Astrocyte of the cerebellum (primary cell): ENCODE results near the gene CNBD2.
"Not testable (repeated sequence)": the region's sequence is repeated elsewhere in the genome, so short reads cannot be mapped to it uniquely, and the experiment has no call there.

ENCODE experiments used
- DNase-seq: peaks from one replicate; pipeline ENCODE4 v3.0.0-alpha.2; 2011; ENCODE audit warnings: low read depth
- H3K4me3 ChIP-seq: 2 replicates; pipeline ENCODE4 v1.5.1; 2011; ENCODE audit warnings: mild to moderate bottlenecking, low read depth, low read length, moderate library complexity
- in situ Hi-C: cut with HindIII; loops from 2 replicates; pipeline ENCODE4 v1.10.0; 2017; ENCODE audit warnings: low sequenced_read_pairs
- TF ChIP-seq, protein P1 (sequence below): IDR thresholded peaks from 2 replicates; pipeline ENCODE4 v1.5.1; 2012; ENCODE audit warnings: low read length, low read depth, moderate library complexity, mild to moderate bottlenecking; ENCODE audit errors: missing control alignments

The CNBD2 gene

GRCh38 chr20:35954200-35954906, 14.0 kb upstream of the CNBD2 start, which contains the start of gene SCAND1:
Gene SCAND1, minus strand, starts transcription at chr20:35954502. Its CDS starts 218 bp downstream, at chr20:35954284.
- TF ChIP-seq, protein P1, sequence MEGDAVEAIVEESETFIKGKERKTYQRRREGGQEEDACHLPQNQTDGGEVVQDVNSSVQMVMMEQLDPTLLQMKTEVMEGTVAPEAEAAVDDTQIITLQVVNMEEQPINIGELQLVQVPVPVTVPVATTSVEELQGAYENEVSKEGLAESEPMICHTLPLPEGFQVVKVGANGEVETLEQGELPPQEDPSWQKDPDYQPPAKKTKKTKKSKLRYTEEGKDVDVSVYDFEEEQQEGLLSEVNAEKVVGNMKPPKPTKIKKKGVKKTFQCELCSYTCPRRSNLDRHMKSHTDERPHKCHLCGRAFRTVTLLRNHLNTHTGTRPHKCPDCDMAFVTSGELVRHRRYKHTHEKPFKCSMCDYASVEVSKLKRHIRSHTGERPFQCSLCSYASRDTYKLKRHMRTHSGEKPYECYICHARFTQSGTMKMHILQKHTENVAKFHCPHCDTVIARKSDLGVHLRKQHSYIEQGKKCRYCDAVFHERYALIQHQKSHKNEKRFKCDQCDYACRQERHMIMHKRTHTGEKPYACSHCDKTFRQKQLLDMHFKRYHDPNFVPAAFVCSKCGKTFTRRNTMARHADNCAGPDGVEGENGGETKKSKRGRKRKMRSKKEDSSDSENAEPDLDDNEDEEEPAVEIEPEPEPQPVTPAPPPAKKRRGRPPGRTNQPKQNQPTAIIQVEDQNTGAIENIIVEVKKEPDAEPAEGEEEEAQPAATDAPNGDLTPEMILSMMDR, result peak; percentile 98
- in situ Hi-C loops, result no loop called here
- DNase-seq, result peak; percentile 91

DNA sequence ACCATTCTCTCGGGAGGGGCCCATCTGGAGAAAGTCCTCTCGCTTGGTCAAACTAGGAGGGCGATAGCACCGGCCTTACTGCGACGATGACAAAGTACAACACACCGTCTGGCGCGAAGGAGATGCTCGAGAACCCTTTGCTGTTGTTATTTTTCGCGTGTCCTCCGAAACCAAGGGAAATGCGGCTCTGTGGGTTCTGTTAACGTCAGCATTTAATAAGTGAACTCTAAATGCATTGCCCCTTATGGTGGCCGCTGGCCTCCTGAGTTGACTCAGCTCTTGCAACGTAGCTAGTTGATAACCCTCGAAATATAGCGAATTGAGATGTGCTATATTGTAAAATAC, 13.5 kb upstream of the CNBD2 start:
- in situ Hi-C loops, result no loop called here
- peak overlapping the region; percentile 98 for H3K4me3 ChIP-seq
- DNase-seq, result no peak
- TF ChIP-seq, protein P1, result no peak

More at GRCh38 chr20:35954200-35954906, 14.0 kb upstream of the CNBD2 start, which contains the start of gene SCAND1:
- H3K4me3 ChIP-seq, result peak within 1 kb of the TSS; percentile 98

DNA sequence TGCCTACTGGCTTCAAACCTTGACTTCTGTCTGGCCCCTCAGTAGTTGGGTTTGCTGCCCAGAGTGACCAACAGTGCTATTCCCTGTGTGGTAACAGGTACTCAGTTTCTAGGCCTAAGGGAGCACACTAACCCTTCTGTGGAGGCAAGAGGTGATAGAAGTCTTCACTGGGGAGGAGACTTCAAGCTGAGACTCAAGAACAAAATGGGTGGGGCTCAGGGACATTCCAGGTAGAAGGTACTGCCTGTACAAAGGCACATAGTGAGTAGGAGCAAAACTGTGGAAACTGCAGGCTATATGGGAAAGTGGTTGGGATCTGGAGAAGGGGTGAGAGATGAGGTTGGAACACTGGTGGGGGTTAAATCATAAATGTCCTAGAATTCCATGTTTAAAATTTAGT, 11.8 kb upstream of the CNBD2 start:
- DNase-seq, result no peak
- in situ Hi-C loops, result no loop called here
- TF ChIP-seq, protein P1, result no peak
- H3K4me3 ChIP-seq, result no peak overlapping the region

- in situ Hi-C loops, H3K4me3 ChIP-seq, DNase-seq: not testable (repeated sequence)
Measured at GRCh38 chr20:35959291-35959690, 9.1 kb upstream of the CNBD2 start.

DNA sequence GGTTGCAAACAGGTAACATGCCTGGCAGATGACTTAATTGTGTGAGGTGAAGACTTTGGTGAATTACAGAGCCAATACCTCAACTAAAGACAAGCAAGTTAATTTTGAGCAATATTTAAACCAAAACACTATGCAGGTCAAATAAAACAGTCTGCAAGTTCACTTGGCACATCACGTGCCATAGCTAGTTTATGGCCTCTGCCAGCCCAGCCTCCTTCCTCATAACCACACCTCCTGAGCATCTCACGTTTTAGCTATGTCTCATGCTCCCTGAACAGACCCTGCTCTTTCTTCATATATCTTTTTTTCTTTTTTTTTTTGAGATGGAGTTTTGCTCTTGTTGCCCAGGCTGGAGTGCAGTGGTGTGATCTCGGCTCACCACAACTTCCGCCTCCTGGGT, 4.5 kb upstream of the CNBD2 start:
- DNase-seq, result no peak
- TF ChIP-seq, protein P1, result no peak

DNA sequence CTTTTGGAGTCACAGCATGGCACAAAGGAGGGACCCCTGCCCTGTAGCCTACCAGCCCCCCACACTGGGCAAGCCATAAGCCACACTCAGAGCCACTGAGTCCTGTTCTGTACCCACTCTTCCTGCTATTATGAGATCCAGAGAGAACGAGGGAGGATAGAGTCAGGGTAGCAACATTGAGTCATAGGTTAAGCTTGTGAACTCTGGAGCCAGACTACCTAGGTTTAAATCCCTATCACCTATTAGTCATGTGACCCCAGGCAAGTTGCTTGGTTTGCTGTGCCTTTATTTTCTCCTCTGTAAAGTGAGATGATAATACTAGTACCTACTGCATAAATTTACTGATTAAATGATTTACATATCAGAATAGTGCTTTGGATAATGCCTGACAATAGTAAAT, 540 bp downstream of the CNBD2 start:
- in situ Hi-C loops, result no loop called here
- no peak overlapping the region for H3K4me3 ChIP-seq
- DNase-seq, result no peak
- TF ChIP-seq, protein P1, result no peak

More for the DNA sequence above, 4.5 kb upstream of the CNBD2 start:
- in situ Hi-C loops, result no loop called here
- no peak overlapping the region for H3K4me3 ChIP-seq

GRCh38 chr20:35971981-35972380, 3.6 kb downstream of the CNBD2 start:
- no peak overlapping the region for H3K4me3 ChIP-seq
- in situ Hi-C loops, result no loop called here
- DNase-seq, result no peak
- TF ChIP-seq, protein P1, result no peak
